ENCODE results near the gene SYT9.

- no peak for TF ChIP-seq TAF1 (IDR thresholded peaks at IDR 0.05; ENCODE audit: borderline replicate concordance, low read depth, low read length)
- TF ChIP-seq CTCF (IDR thresholded peaks at IDR 0.05): no peak
- TF ChIP-seq POLR2AphosphoS5 (IDR thresholded peaks at IDR 0.05; ENCODE audit: low read depth, low read length): no peak
- TF ChIP-seq GABPA (IDR thresholded peaks at IDR 0.05; ENCODE audit: low read depth): no peak
- no peak for TF ChIP-seq MAX (IDR thresholded peaks at IDR 0.05; ENCODE audit: low read depth)
- TF ChIP-seq EP300 (IDR thresholded peaks at IDR 0.05; ENCODE audit: borderline replicate concordance in 1 of 2, low read depth in 1 of 2, low read length in 1 of 2): no peak
- no peak for TF ChIP-seq EZH2phosphoT487 (IDR thresholded peaks at IDR 0.05; ENCODE audit: borderline replicate concordance, low read depth)
Measured at GRCh38 chr11:7421136-7421535, 169.4 kb downstream of the SYT9 start.
